GM23338 (cell line): ENCODE results near the gene SPDYE1. TPM values are rescaled to one million over a fixed set of nuclear protein-coding genes. Genes with fewer than 3 reads are reported as not detected.

ENCODE experiments used
- ATAC-seq: fragments of 200-7000 bp; cut with Tn5 transposase; 3 replicates; pipeline ENCODE4 v1.9.1; 2020
- DNase-seq: peaks from one replicate; pipeline ENCODE4 v3.0.0-alpha.2; 2015; ENCODE audit warnings: low spot score
- H2AFZ ChIP-seq: fragments of 200-600 bp; sonication (generic); 2 replicates; pipeline ENCODE4 v1.8.0; 2016; ENCODE audit warnings: antibody characterized with exemption, mild to moderate bottlenecking, moderate library complexity
- H3F3A ChIP-seq: fragments of 200-600 bp; sonication (generic); replicated peaks from 2 replicates; pipeline ENCODE4 v1.8.0; 2017; ENCODE audit warnings: antibody characterized with exemption, mixed run types, low read depth
- H3K27ac ChIP-seq: fragments of 200-600 bp; sonication (generic); 2 replicates; pipeline ENCODE4 v1.6.1; 2016; ENCODE audit warnings: low read depth
- H3K27me3 ChIP-seq: fragments of 200-600 bp; sonication (generic); 2 replicates; pipeline ENCODE4 v1.8.0; 2016; ENCODE audit warnings: mild to moderate bottlenecking, mixed run types, moderate library complexity; ENCODE audit not compliant: insufficient read depth
- H3K36me3 ChIP-seq: fragments of 200-600 bp; sonication (generic); 2 replicates; pipeline ENCODE4 v1.8.0; 2016; ENCODE audit warnings: mild to moderate bottlenecking; ENCODE audit not compliant: insufficient read depth
- H3K4me1 ChIP-seq: fragments of 200-600 bp; sonication (generic); 2 replicates; pipeline ENCODE4 v1.8.0; 2016; ENCODE audit warnings: mild to moderate bottlenecking, moderate library complexity; ENCODE audit not compliant: insufficient read depth
- H3K4me2 ChIP-seq: fragments of 200-600 bp; sonication (generic); 2 replicates; pipeline ENCODE4 v1.7.1; 2017; ENCODE audit warnings: mixed run types
- H3K4me3 ChIP-seq: fragments of 200-600 bp; sonication (generic); 2 replicates; pipeline ENCODE4 v1.6.1; 2016; ENCODE audit warnings: mixed run types
- H3K79me2 ChIP-seq: fragments of 200-600 bp; sonication (generic); replicated peaks from 2 replicates; pipeline ENCODE4 v1.8.0; 2017; ENCODE audit warnings: mild to moderate bottlenecking; ENCODE audit not compliant: insufficient read depth
- H3K9me2 ChIP-seq: fragments of 200-600 bp; sonication (generic); 2 replicates; pipeline ENCODE4 v1.8.0; 2017; ENCODE audit not compliant: insufficient read depth
- H4K20me1 ChIP-seq: fragments of 200-600 bp; sonication (generic); replicated peaks from 2 replicates; pipeline ENCODE4 v1.8.0; 2017; ENCODE audit warnings: mild to moderate bottlenecking; ENCODE audit not compliant: insufficient read depth
- H3K27ac Mint-ChIP-seq: 2 replicates; pipeline ENCODE4 v1.8.0; 2020; ENCODE audit warnings: inconsistent platforms, mild to moderate bottlenecking, moderate library complexity, mixed read lengths
- H3K27me3 Mint-ChIP-seq: 3 replicates; pipeline ENCODE4 v1.8.0; 2022; ENCODE audit warnings: low read depth, mild to moderate bottlenecking, moderate library complexity, mixed read lengths, inconsistent platforms; ENCODE audit not compliant: insufficient read depth, poor library complexity
- H3K36me3 Mint-ChIP-seq: 3 replicates; pipeline ENCODE4 v1.8.0; 2021; ENCODE audit warnings: low read depth, mild to moderate bottlenecking, inconsistent platforms, moderate library complexity, mixed read lengths
- H3K4me1 Mint-ChIP-seq: 3 replicates; pipeline ENCODE4 v1.8.0; 2020; ENCODE audit warnings: mild to moderate bottlenecking, inconsistent platforms, mixed read lengths
- H3K4me3 Mint-ChIP-seq: 3 replicates; pipeline ENCODE4 v1.8.0; 2021; ENCODE audit warnings: moderate library complexity, mild to moderate bottlenecking, inconsistent platforms, mixed read lengths
- H3K9me3 Mint-ChIP-seq: 3 replicates; pipeline ENCODE4 v1.8.0; 2020; ENCODE audit warnings: moderate library complexity, mild to moderate bottlenecking, inconsistent platforms, mixed read lengths
- CREB1 ChIP-seq: fragments of 250-450 bp; sonication (Bioruptor Pico); IDR thresholded peaks from 2 replicates; pipeline ENCODE4 v1.5.0; 2020; ENCODE audit warnings: low read depth, mild to moderate bottlenecking, moderate library complexity
- CTCF ChIP-seq, 2 experiments: fragments of 200-600 bp in 1 of 2; sonication (generic) in 1 of 2; conservative IDR thresholded peaks; 2 replicates each; pipeline versions ENCODE4 v1.5.1 to v1.6.1; 2016 to 2017; ENCODE audit warnings: antibody characterized with exemption in 2 of 2, low read depth in 2 of 2, mild to moderate bottlenecking in 2 of 2, moderate library complexity in 1 of 2
- ETS1 ChIP-seq: IDR thresholded peaks from 2 replicates; pipeline ENCODE4 v1.6.1; 2016; ENCODE audit warnings: antibody characterized with exemption
- EZH2phosphoT487 ChIP-seq: fragments of 200-600 bp; sonication (generic); IDR thresholded peaks from one replicate; pipeline ENCODE4 v1.8.1; 2018; ENCODE audit warnings: antibody characterized with exemption; ENCODE audit not compliant: unreplicated experiment
- POLR2AphosphoS5 ChIP-seq: IDR thresholded peaks from 2 replicates; pipeline ENCODE4 v1.6.1; 2016; ENCODE audit warnings: antibody characterized with exemption, low read depth
- REST ChIP-seq: IDR thresholded peaks from one replicate; pipeline ENCODE4 v1.6.1; 2018; ENCODE audit warnings: antibody characterized with exemption; ENCODE audit not compliant: unreplicated experiment
- STAT1 ChIP-seq: IDR thresholded peaks from one replicate; pipeline ENCODE4 v1.6.1; 2016; ENCODE audit warnings: antibody characterized with exemption; ENCODE audit not compliant: unreplicated experiment
- ZNF114 ChIP-seq: fragments of 250-450 bp; sonication (Bioruptor Pico); IDR thresholded peaks from 2 replicates; pipeline ENCODE4 v1.5.0; 2020; ENCODE audit warnings: mild to moderate bottlenecking, moderate library complexity
- ZNF331 ChIP-seq: fragments of 250-450 bp; sonication (Bioruptor Pico); IDR thresholded peaks from 2 replicates; pipeline ENCODE4 v1.5.0; 2020; ENCODE audit warnings: low read depth, mild to moderate bottlenecking, moderate library complexity
- polyA plus RNA-seq: library from polyadenylated mRNA; unstranded; fragments of >200 nt; fragmentation: Nextera tagmentation; extraction: Ambion mirVana; gene quantifications from 2 replicates; pipeline ENCODE4 v1.2.1, GENCODE V29; 2016
- total RNA-seq: library from RNA; depleted of rRNA; stranded (reverse); fragments of >200 nt; shearing (Covaris generic); gene quantifications from 2 replicates; pipeline ENCODE4 v1.2.3, GENCODE V29; 2014

SPDYE1 gene
- total and polyA plus RNA-seq, 2 experiments from 2014 or later, result 1.6 TPM; not detected in 1

- no peak for TF ChIP-seq CREB1
- TF ChIP-seq ETS1, result peak; percentile 83
- TF ChIP-seq EZH2phosphoT487, result no peak
- TF ChIP-seq ZNF331, result no peak
- peak; percentile 96 for TF ChIP-seq POLR2AphosphoS5
- no peak for TF ChIP-seq STAT1
- TF ChIP-seq CTCF (conservative IDR thresholded peaks at IDR 0.05; ENCODE audit: low read depth in 2 of 2), result no peak
- no peak for TF ChIP-seq ZNF114
- TF ChIP-seq REST, result no peak
- Histone ChIP-seq H3K4me3 (peak within 1 kb of the TSS; percentile 98), H3K27ac (no peak within 1 kb of the TSS), H2AFZ (peak within 1 kb of the TSS; percentile 94), H3K36me3 (no peaks in the 10 kb centered on the region), H3K79me2 (peaks cover 33% of the 10 kb centered on the region), H3K4me2 (peak within 1 kb of the TSS; percentile 93), H3K27me3 (peaks cover 24% of the 10 kb centered on the region; the same call in 1 of the 2 replicates), H3K4me1 (0 out of 2 replicates have a peak, but pooled peaks cover 10% of the 10 kb centered on the region), H3K9me2 (no peaks in the 10 kb centered on the region), H4K20me1 (peaks cover 6% of the 10 kb centered on the region; the same call in 1 of the 2 replicates), H3F3A (peaks cover 11% of the 10 kb centered on the region; the same call in 1 of the 2 replicates)
- ATAC-seq (peak; percentile 84), DNase-seq (peak; percentile 97)
- peaks cover 14% of the 10 kb centered on the region for H3K27me3 Mint-ChIP-seq
- H3K4me1 Mint-ChIP-seq, result peaks cover 14% of the 10 kb centered on the region
- H3K27ac Mint-ChIP-seq, result no peak within 1 kb of the TSS
- H3K4me3 Mint-ChIP-seq, result peak within 1 kb of the TSS; percentile 77
- H3K36me3 Mint-ChIP-seq, result peaks cover 4% of the 10 kb centered on the region; the same call in 2 of the 3 replicates
- H3K9me3 Mint-ChIP-seq, result 0 out of 3 replicates have a peak, but pooled peaks cover 3% of the 10 kb centered on the region
Measured at GRCh38 chr7:44044315-44045225, 46.9 kb downstream of the SPDYE1 start, which contains the start of gene DBNL. TSS of gene DBNL (plus strand) at chr7:44044702. CDS start at chr7:44044738, 36 bp downstream.
